HepG2 (cell line): Measurements from ENCODE around the gene LBX2. TPM values are rescaled to one million over a fixed set of nuclear protein-coding genes. Genes with fewer than 3 reads are reported as not detected.

ENCODE experiments used
- ARID2 ChIP-seq: sonication (generic); formaldehyde crosslinking; IDR thresholded peaks from 2 replicates; pipeline ENCODE4 v1.8.1; 2022; ENCODE audit warnings: mild to moderate bottlenecking, missing genetic modification reagents, borderline replicate concordance
- ARNTL ChIP-seq: sonication (generic); formaldehyde crosslinking; IDR thresholded peaks from 2 replicates; pipeline ENCODE4 v1.4.0; 2020; ENCODE audit warnings: mild to moderate bottlenecking, missing genetic modification reagents
- BRCA1 ChIP-seq: sonication (generic); formaldehyde crosslinking; IDR thresholded peaks from 2 replicates; pipeline ENCODE4 v1.4.0; 2020; ENCODE audit warnings: missing genetic modification reagents
- CBX2 ChIP-seq, 2 experiments: fragments of 200-600 bp in 1 of 2; sonication (generic); formaldehyde crosslinking in 1 of 2; IDR thresholded peaks; 2 replicates each; pipeline versions ENCODE4 v1.7.0 to v1.8.1; 2018 to 2022; ENCODE audit warnings: low read depth in 2 of 2, low read length in 1 of 2, mild to moderate bottlenecking in 1 of 2, missing genetic modification reagents in 1 of 2
- DDIT3 ChIP-seq: sonication (generic); formaldehyde crosslinking; IDR thresholded peaks from 2 replicates; pipeline ENCODE4 v1.4.0; 2020; ENCODE audit warnings: mild to moderate bottlenecking, missing genetic modification reagents
- DZIP1 ChIP-seq: sonication (generic); formaldehyde crosslinking; IDR thresholded peaks from 2 replicates; pipeline ENCODE4 v1.5.0; 2020; ENCODE audit warnings: mild to moderate bottlenecking, missing genetic modification reagents
- HNF1A ChIP-seq, 2 experiments: sonication (generic) in 1 of 2; formaldehyde crosslinking in 1 of 2; IDR thresholded peaks; 2 replicates each; pipeline versions ENCODE4 v1.4.0 to v1.6.1; 2016 to 2020; ENCODE audit warnings: borderline replicate concordance in 1 of 2, low read depth in 1 of 2, mild to moderate bottlenecking in 1 of 2, missing genetic modification reagents in 1 of 2
- KLF6 ChIP-seq: IDR thresholded peaks from 2 replicates; pipeline ENCODE4 v1.8.0; 2016; ENCODE audit warnings: missing biosample characterization, missing genetic modification reagents
- LCORL ChIP-seq, 2 experiments: fragments of 450-650 bp in 1 of 2; sonication (generic) in 1 of 2; formaldehyde crosslinking in 1 of 2; IDR thresholded peaks; 2 replicates each; pipeline versions ENCODE4 v1.5.0 to v1.6.1; 2017 to 2020; ENCODE audit warnings: antibody characterized with exemption in 1 of 2, missing genetic modification reagents in 1 of 2
- MTF1 ChIP-seq: sonication (generic); formaldehyde crosslinking; IDR thresholded peaks from 2 replicates; pipeline ENCODE4 v1.5.0; 2020; ENCODE audit warnings: missing genetic modification reagents
- PAF1 ChIP-seq: IDR thresholded peaks from 2 replicates; pipeline ENCODE4 v1.6.1; 2016; ENCODE audit warnings: missing genetic modification reagents, missing compliant biosample characterization
- PHB2 ChIP-seq: fragments of 450-650 bp; IDR thresholded peaks from 2 replicates; pipeline ENCODE4 v1.6.1; 2018; ENCODE audit not compliant: partially characterized antibody
- SNAPC2 ChIP-seq: sonication (generic); formaldehyde crosslinking; IDR thresholded peaks from 2 replicates; pipeline ENCODE4 v1.8.1; 2022; ENCODE audit warnings: mild to moderate bottlenecking, missing genetic modification reagents
- SNAPC5 ChIP-seq: sonication (generic); formaldehyde crosslinking; IDR thresholded peaks from 2 replicates; pipeline ENCODE4 v1.8.1; 2023; ENCODE audit warnings: mild to moderate bottlenecking, missing genetic modification reagents, borderline replicate concordance
- SP1 ChIP-seq, 2 experiments: fragments of 450-650 bp in 1 of 2; sonication (generic) in 1 of 2; formaldehyde crosslinking in 1 of 2; IDR thresholded peaks; 2 replicates each; pipeline versions ENCODE4 v1.4.0 to v1.6.1; 2016 to 2020; ENCODE audit warnings: missing genetic modification reagents in 1 of 2
- SP2 ChIP-seq: sonication (generic); formaldehyde crosslinking; IDR thresholded peaks from 2 replicates; pipeline ENCODE4 v1.5.1; 2020; ENCODE audit warnings: mild to moderate bottlenecking, missing genetic modification reagents
- THAP8 ChIP-seq: sonication (generic); formaldehyde crosslinking; IDR thresholded peaks from 2 replicates; pipeline ENCODE4 v1.5.1; 2020; ENCODE audit warnings: missing genetic modification reagents, mild to moderate bottlenecking, borderline replicate concordance
- ZMYM3 ChIP-seq: sonication (generic); formaldehyde crosslinking; IDR thresholded peaks from 2 replicates; pipeline ENCODE4 v1.5.1; 2020; ENCODE audit warnings: mild to moderate bottlenecking, missing genetic modification reagents
- ZNF530 ChIP-seq: sonication (generic); formaldehyde crosslinking; IDR thresholded peaks from 2 replicates; pipeline ENCODE4 v1.5.0; 2020; ENCODE audit warnings: low read depth, mild to moderate bottlenecking, missing genetic modification reagents
- polyA plus RNA-seq, 8 experiments: library from polyadenylated mRNA; depleted of rRNA in 3 of 8; stranded (reverse) in 7 of 8; unstranded in 1 of 8; fragments of >200 nt; fragmentation: Illumina TruSeq in 4 of 8; extraction: Trizol in 4 of 8; gene quantifications; 2 replicates each; pipeline versions ENCODE4 v1.2.1 to v1.2.3, GENCODE V29; 2011 to 2016; ENCODE audit warnings: low read depth in 4 of 8, missing spikeins in 1 of 8, mixed read lengths in 1 of 8; ENCODE audit not compliant: insufficient read depth in 1 of 8
- total RNA-seq, 5 experiments: library from RNA; depleted of rRNA; stranded (reverse); fragments of >200 nt; fragmentation: Illumina TruSeq; extraction: Trizol; gene quantifications; 2 replicates each; pipeline ENCODE4 v1.2.3, GENCODE V29; 2016; ENCODE audit warnings: low read depth in 1 of 5

The LBX2 gene
- total and polyA plus RNA-seq, 2 of the 13 experiments (the other 11 are each of a cell fraction or from before 2014, with no cell fraction given): 6.4 to 8.1 TPM

GRCh38 chr2:74488643-74489481 lies 10.5 kb downstream of the LBX2 start (continued):
- TF ChIP-seq THAP8 (CRISPR knock-in tag): no peak
- TF ChIP-seq ARNTL (CRISPR knock-in tag): peak; percentile 78
- no peak for TF ChIP-seq SNAPC5
- TF ChIP-seq HNF1A (IDR thresholded peaks at IDR 0.05; ENCODE audit: low read depth): peak; percentile 77
- peak; percentile 31; the same call in 1 of the 2 replicates for TF ChIP-seq HNF1A (CRISPR knock-in tag; IDR thresholded peaks at IDR 0.05; ENCODE audit: borderline replicate concordance)
- TF ChIP-seq SNAPC2 (CRISPR knock-in tag): no peak; the same call in 1 of the 2 replicates
- TF ChIP-seq CBX2 (IDR thresholded peaks at IDR 0.05; ENCODE audit: low read depth, low read length): no peak
- TF ChIP-seq CBX2 (CRISPR knock-in tag; IDR thresholded peaks at IDR 0.05; ENCODE audit: low read depth): no peak
- TF ChIP-seq PAF1 (CRISPR knock-in tag): no peak
- TF ChIP-seq MTF1: no peak
- no peak for TF ChIP-seq ZNF530 (CRISPR knock-in tag)
- TF ChIP-seq PHB2: no peak
- peak; percentile 72; the same call in 1 of the 2 replicates for TF ChIP-seq ARID2 (CRISPR knock-in tag)
- TF ChIP-seq ZMYM3: peak; percentile 72
- TF ChIP-seq DZIP1: no peak
- no peak for TF ChIP-seq DDIT3
- no peak for TF ChIP-seq BRCA1
- no peak for TF ChIP-seq SP1 (IDR thresholded peaks at IDR 0.05)
- TF ChIP-seq SP1 (CRISPR knock-in tag; IDR thresholded peaks at IDR 0.05): no peak; the same call in 1 of the 2 replicates
- no peak for TF ChIP-seq SP2 (CRISPR knock-in tag)
- peak; percentile 83 for TF ChIP-seq LCORL (IDR thresholded peaks at IDR 0.05)
- TF ChIP-seq LCORL (CRISPR knock-in tag; IDR thresholded peaks at IDR 0.05): peak; percentile 86
- peak; percentile 53; the same call in 1 of the 2 replicates for TF ChIP-seq KLF6
